HG03025 (cell line): ENCODE data around the gene POM121.
A peak's percentile ranks its signal among the peaks of the same experiment; 100 is the strongest.
"Not testable (repeated sequence)": the region's sequence is repeated elsewhere in the genome, so short reads cannot be mapped to it uniquely, and the experiment has no call there.

Experiments
- ATAC-seq: cut with Tn5 transposase; IDR thresholded peaks from one replicate; pipeline ENCODE4 v1.9.1; 2021; ENCODE audit warnings: mild to moderate bottlenecking, moderate library complexity; ENCODE audit not compliant: unreplicated experiment, low FRiP score

POM121 gene

GRCh38 chr7:72948714-72949113 is 23.8 kb downstream of the POM121 start:
- not testable (repeated sequence) for ATAC-seq

GRCh38 chr7:72949276-72949675 is 24.4 kb downstream of the POM121 start:
- not testable (repeated sequence) for ATAC-seq

GRCh38 chr7:72949686-72950085 is 24.8 kb downstream of the POM121 start:
- ATAC-seq, result not testable (repeated sequence)

- ATAC-seq, result not testable (repeated sequence)
Observed at GRCh38 chr7:72950432-72950831, 25.5 kb downstream of the POM121 start.

- ATAC-seq, result peak; percentile 51
Observed at GRCh38 chr7:72953901-72954562, 29.1 kb downstream of the POM121 start.

- peak; percentile 87 for ATAC-seq
Observed at GRCh38 chr7:72954563-72955198, 29.8 kb downstream of the POM121 start.

- not testable (repeated sequence) for ATAC-seq
Observed at GRCh38 chr7:72960029-72960428, 35.1 kb downstream of the POM121 start.

- not testable (repeated sequence) for ATAC-seq
Observed at GRCh38 chr7:72960626-72961345, 35.9 kb downstream of the POM121 start.

- ATAC-seq, result not testable (repeated sequence)
Observed at GRCh38 chr7:72961346-72961650, 36.4 kb downstream of the POM121 start.

GRCh38 chr7:72963056-72963455 is 38.2 kb downstream of the POM121 start:
- not testable (repeated sequence) for ATAC-seq

GRCh38 chr7:72965186-72965975 is 40.5 kb downstream of the POM121 start:
- not testable (repeated sequence) for ATAC-seq

GRCh38 chr7:72966892-72967291 is 42.0 kb downstream of the POM121 start:
- not testable (repeated sequence) for ATAC-seq

- not testable (repeated sequence) for ATAC-seq
Observed at GRCh38 chr7:72968980-72969516, 44.2 kb downstream of the POM121 start, which contains the start of gene TRIM74. Gene TRIM74 (minus strand): TSS chr7:72969466. CDS start chr7:72966157, 3,309 bp downstream.

- not testable (repeated sequence) for ATAC-seq
Observed at GRCh38 chr7:72969688-72970087, 44.8 kb downstream of the POM121 start.

- ATAC-seq, result not testable (repeated sequence)
Observed at GRCh38 chr7:72971505-72971904, 46.6 kb downstream of the POM121 start.

- ATAC-seq, result not testable (repeated sequence)
Observed at GRCh38 chr7:72974781-72975180, 49.9 kb downstream of the POM121 start.

GRCh38 chr7:72975656-72976286 is 50.9 kb downstream of the POM121 start:
- ATAC-seq, result not testable (repeated sequence)

- ATAC-seq, result not testable (repeated sequence)
Observed at GRCh38 chr7:72976434-72976833, 51.5 kb downstream of the POM121 start.

GRCh38 chr7:72980382-72980781 is 55.5 kb downstream of the POM121 start:
- not testable (repeated sequence) for ATAC-seq

- not testable (repeated sequence) for ATAC-seq
Observed at GRCh38 chr7:72982084-72982483, 57.2 kb downstream of the POM121 start.
